Panc1 (cell line): ENCODE data around the gene NRROS. TPM values are rescaled to one million over a fixed set of nuclear protein-coding genes. Genes with fewer than 3 reads are reported as not detected.

Experiments
- ATAC-seq: fragments of 200-7000 bp; cut with Tn5 transposase; 2 replicates; pipeline ENCODE4 v1.9.1; 2020; ENCODE audit warnings: mild to moderate bottlenecking, moderate library complexity
- BruUV-seq: library from RNA; stranded (reverse); fragments of 400-500 nt; replicated peaks from 2 replicates; lab custom pipeline; 2021; lab: Mats Ljungman, UMichigan
- CTCF ChIA-PET: fragments of 300-600 bp; sonication (Branson Sonifier 250); formaldehyde crosslinking; loops from one replicate; lab custom pipeline; 2022; ENCODE audit warnings: antibody characterized with exemption; lab: Charles Lee
- POLR2A ChIA-PET: fragments of 300-600 bp; sonication (Branson Sonifier 250); formaldehyde crosslinking; loops from one replicate; lab custom pipeline; 2022; ENCODE audit warnings: antibody characterized with exemption; lab: Charles Lee
- DNase-seq: peaks from one replicate; pipeline ENCODE4 v3.0.0-alpha.2; 2010; ENCODE audit warnings: low read depth, low spot score
- H3K27ac ChIP-seq: 2 replicates; pipeline ENCODE4 v1.5.1; 2011; ENCODE audit warnings: mild to moderate bottlenecking, low read length, inconsistent platforms
- H3K27me3 ChIP-seq: fragments of 200-500 bp; sonication (Bioruptor generic); 2 replicates; pipeline ENCODE4 v1.6.0; 2014; ENCODE audit warnings: low read length, inconsistent platforms; ENCODE audit not compliant: control insufficient read depth, insufficient read depth
- H3K36me3 ChIP-seq: fragments of 200-500 bp; sonication (Bioruptor generic); 2 replicates; pipeline ENCODE4 v1.5.1; 2014; ENCODE audit warnings: inconsistent platforms, mild to moderate bottlenecking, low read length, moderate library complexity; ENCODE audit not compliant: control insufficient read depth, insufficient read depth
- H3K4me1 ChIP-seq: 2 replicates; pipeline ENCODE4 v1.5.1; 2011; ENCODE audit warnings: inconsistent platforms, mild to moderate bottlenecking, low read length, moderate library complexity; ENCODE audit not compliant: control insufficient read depth, insufficient read depth
- H3K4me3 ChIP-seq, 2 experiments: 2 replicates each; pipeline ENCODE4 v1.5.1; 2011 to 2012; ENCODE audit warnings: low read depth in 2 of 2, low read length in 2 of 2, mild to moderate bottlenecking in 2 of 2, inconsistent platforms in 1 of 2, moderate library complexity in 1 of 2
- H3K9me3 ChIP-seq: fragments of 200-500 bp; sonication (Bioruptor generic); 2 replicates; pipeline ENCODE4 v1.5.1; 2014; ENCODE audit warnings: low read depth, mild to moderate bottlenecking, inconsistent platforms, low read length, moderate library complexity; ENCODE audit not compliant: control insufficient read depth, insufficient read depth
- POLR2AphosphoS5 ChIP-seq: IDR thresholded peaks from 2 replicates; pipeline ENCODE4 v1.6.1; 2012; ENCODE audit warnings: mild to moderate bottlenecking, low read depth, low read length, moderate library complexity
- SIN3A ChIP-seq: IDR thresholded peaks from 2 replicates; pipeline ENCODE4 v1.6.1; 2012; ENCODE audit warnings: low read depth, mild to moderate bottlenecking, low read length, moderate library complexity, borderline replicate concordance; ENCODE audit not compliant: insufficient read depth
- TCF7L2 ChIP-seq: IDR thresholded peaks from 2 replicates; pipeline ENCODE4 v1.6.1; 2011; ENCODE audit warnings: mild to moderate bottlenecking, low read depth, low read length, inconsistent platforms
- in situ Hi-C: cut with HindIII; loops from 2 replicates; pipeline ENCODE4 v1.10.0; 2016; ENCODE audit warnings: low sequenced_read_pairs, low pct_unique_long_range_greater_than_20kb
- intact Hi-C: fragments of 100-400 bp; cut with micrococcal nuclease; formaldehyde crosslinking; loops from one replicate; pipeline ENCODE4 v1.10.0; 2022; ENCODE audit not compliant: unreplicated experiment
- total RNA-seq: library from RNA; stranded (reverse); gene quantifications from one replicate; pipeline ENCODE4 v1.2.1, GENCODE V29; 2021; ENCODE audit not compliant: unreplicated experiment
- TF ChIP-seq, protein P1 (sequence below): fragments of 450-650 bp; IDR thresholded peaks from 2 replicates; pipeline ENCODE4 v1.5.1; 2017; ENCODE audit warnings: mild to moderate bottlenecking
- TF ChIP-seq, protein P2 (sequence below), 2 experiments: IDR thresholded peaks; 2 replicates each; pipeline ENCODE4 v1.6.1; 2011 to 2012; ENCODE audit warnings: low read depth in 2 of 2, control low read depth in 1 of 2, low read length in 1 of 2, mild to moderate bottlenecking in 1 of 2, moderate library complexity in 1 of 2; ENCODE audit not compliant: insufficient read depth in 1 of 2

The NRROS gene
- total RNA-seq, 1 experiment from 2014 or later = 8.8 TPM

DNA sequence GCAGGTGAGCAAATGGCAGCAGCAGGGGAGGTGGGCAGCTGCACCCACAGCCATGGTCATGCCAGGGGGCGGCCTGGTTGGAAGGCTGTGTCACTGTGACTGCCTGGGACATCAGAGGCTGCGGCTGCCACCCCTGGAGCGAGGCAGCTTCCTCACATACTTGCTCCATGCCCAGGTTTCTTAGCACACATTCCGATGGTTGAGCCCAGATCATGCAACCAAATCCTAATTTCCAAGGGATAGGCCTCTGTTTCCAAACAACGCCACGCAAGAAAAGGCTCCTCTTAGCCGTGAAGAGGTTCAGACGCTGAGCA lies 11.6 kb upstream of the NRROS start:
- Histone ChIP-seq H3K9me3 (no peaks in the 10 kb centered on the region), H3K36me3 (no peaks in the 10 kb centered on the region), H3K27me3 (no peaks in the 10 kb centered on the region), H3K4me1 (peaks cover 26% of the 10 kb centered on the region), H3K27ac (peak overlapping the region; percentile 84), H3K4me3 (peak overlapping the region in 1 of 2 experiments; percentile 35; a peak in 2 of 4 replicates)
- BruUV-seq = no TSS peak
- ATAC-seq = peak; percentile 49
- in situ Hi-C loops (no loop called here), intact Hi-C loops (no loop called here)
- peak; percentile 89 for TF ChIP-seq TCF7L2
- TF ChIP-seq POLR2AphosphoS5 = no peak
- TF ChIP-seq, protein P1, sequence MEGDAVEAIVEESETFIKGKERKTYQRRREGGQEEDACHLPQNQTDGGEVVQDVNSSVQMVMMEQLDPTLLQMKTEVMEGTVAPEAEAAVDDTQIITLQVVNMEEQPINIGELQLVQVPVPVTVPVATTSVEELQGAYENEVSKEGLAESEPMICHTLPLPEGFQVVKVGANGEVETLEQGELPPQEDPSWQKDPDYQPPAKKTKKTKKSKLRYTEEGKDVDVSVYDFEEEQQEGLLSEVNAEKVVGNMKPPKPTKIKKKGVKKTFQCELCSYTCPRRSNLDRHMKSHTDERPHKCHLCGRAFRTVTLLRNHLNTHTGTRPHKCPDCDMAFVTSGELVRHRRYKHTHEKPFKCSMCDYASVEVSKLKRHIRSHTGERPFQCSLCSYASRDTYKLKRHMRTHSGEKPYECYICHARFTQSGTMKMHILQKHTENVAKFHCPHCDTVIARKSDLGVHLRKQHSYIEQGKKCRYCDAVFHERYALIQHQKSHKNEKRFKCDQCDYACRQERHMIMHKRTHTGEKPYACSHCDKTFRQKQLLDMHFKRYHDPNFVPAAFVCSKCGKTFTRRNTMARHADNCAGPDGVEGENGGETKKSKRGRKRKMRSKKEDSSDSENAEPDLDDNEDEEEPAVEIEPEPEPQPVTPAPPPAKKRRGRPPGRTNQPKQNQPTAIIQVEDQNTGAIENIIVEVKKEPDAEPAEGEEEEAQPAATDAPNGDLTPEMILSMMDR = no peak
- no peak for TF ChIP-seq SIN3A
- TF ChIP-seq, protein P2, sequence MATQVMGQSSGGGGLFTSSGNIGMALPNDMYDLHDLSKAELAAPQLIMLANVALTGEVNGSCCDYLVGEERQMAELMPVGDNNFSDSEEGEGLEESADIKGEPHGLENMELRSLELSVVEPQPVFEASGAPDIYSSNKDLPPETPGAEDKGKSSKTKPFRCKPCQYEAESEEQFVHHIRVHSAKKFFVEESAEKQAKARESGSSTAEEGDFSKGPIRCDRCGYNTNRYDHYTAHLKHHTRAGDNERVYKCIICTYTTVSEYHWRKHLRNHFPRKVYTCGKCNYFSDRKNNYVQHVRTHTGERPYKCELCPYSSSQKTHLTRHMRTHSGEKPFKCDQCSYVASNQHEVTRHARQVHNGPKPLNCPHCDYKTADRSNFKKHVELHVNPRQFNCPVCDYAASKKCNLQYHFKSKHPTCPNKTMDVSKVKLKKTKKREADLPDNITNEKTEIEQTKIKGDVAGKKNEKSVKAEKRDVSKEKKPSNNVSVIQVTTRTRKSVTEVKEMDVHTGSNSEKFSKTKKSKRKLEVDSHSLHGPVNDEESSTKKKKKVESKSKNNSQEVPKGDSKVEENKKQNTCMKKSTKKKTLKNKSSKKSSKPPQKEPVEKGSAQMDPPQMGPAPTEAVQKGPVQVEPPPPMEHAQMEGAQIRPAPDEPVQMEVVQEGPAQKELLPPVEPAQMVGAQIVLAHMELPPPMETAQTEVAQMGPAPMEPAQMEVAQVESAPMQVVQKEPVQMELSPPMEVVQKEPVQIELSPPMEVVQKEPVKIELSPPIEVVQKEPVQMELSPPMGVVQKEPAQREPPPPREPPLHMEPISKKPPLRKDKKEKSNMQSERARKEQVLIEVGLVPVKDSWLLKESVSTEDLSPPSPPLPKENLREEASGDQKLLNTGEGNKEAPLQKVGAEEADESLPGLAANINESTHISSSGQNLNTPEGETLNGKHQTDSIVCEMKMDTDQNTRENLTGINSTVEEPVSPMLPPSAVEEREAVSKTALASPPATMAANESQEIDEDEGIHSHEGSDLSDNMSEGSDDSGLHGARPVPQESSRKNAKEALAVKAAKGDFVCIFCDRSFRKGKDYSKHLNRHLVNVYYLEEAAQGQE (IDR thresholded peaks at IDR 0.05; ENCODE audit: insufficient read depth in 1 of 2, low read depth in 2 of 2, low read length in 1 of 2) = peak in 1 of 2 experiments; percentile 31; a peak in 1 of 4 replicates
- no peak for DNase-seq
- ChIA-PET CTCF (no interaction called here), POLR2A (interaction anchor here (0.6 kb wide), 1 partner anchor 57 kb away, joined by 3 read pairs; no protein-coding TSS in a partner anchor)

DNA sequence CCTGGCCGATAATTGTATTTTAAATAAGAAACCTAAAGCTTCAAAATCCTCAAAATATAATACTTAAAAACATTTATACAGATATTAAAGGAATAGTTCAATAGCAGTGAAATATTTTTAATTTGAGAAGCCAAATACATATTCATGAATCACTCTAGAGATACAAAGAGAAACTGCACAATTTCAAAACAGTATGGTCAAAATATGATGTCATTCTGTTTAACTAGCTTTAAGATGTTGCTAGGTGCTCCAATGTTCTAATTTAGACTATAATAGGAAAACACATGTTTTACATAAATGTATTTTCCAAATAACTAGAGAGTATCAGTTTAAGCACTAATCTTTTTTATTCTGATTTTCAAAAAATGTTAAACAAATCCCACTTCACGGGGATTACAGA lies 10.3 kb upstream of the NRROS start:
- in situ Hi-C loops = no loop called here
- ChIA-PET CTCF (no interaction called here), POLR2A (interaction anchor here (0.6 kb wide), 1 partner anchor 121 kb away, joined by 3 read pairs; no protein-coding TSS in a partner anchor)
- TF ChIP-seq TCF7L2 (no peak), POLR2AphosphoS5 (no peak), SIN3A (no peak)
- TF ChIP-seq, protein P1 = no peak
- TF ChIP-seq, protein P2 (IDR thresholded peaks at IDR 0.05; ENCODE audit: insufficient read depth in 1 of 2, low read depth in 2 of 2, low read length in 1 of 2) = no peak
- Histone ChIP-seq H3K4me1 (peaks cover 34% of the 10 kb centered on the region), H3K9me3 (no peaks in the 10 kb centered on the region), H3K4me3 (no peak overlapping the region), H3K27ac (peak overlapping the region; percentile 3; the same call in 1 of the 2 replicates), H3K27me3 (no peaks in the 10 kb centered on the region), H3K36me3 (no peaks in the 10 kb centered on the region)
- DNase-seq (no peak), ATAC-seq (no peak)
- BruUV-seq = no TSS peak
- intact Hi-C loops = no loop called here
